HG03175 (cell line): ENCODE measurements around the gene PRKCB.

Experiments used
- ATAC-seq: cut with Tn5 transposase; IDR thresholded peaks from one replicate; pipeline ENCODE4 v1.9.1; 2021; ENCODE audit warnings: mild to moderate bottlenecking, moderate library complexity; ENCODE audit not compliant: unreplicated experiment

The PRKCB gene

GRCh38 chr16:23863511-23864422 lies 28.0 kb downstream of the PRKCB start:
- peak; percentile 89 for ATAC-seq

- no peak for ATAC-seq
These were observed 30.1 kb downstream of the PRKCB start for GRCh38 chr16:23865853-23866252.

GRCh38 chr16:23866621-23867020 lies 30.8 kb downstream of the PRKCB start:
- ATAC-seq = no peak

GRCh38 chr16:23867566-23867965 lies 31.8 kb downstream of the PRKCB start:
- ATAC-seq = no peak

- no peak for ATAC-seq
These were observed 32.4 kb downstream of the PRKCB start for GRCh38 chr16:23868136-23868535.

GRCh38 chr16:23869052-23869451 lies 33.3 kb downstream of the PRKCB start:
- ATAC-seq = no peak

- ATAC-seq = no peak
These were observed 36.1 kb downstream of the PRKCB start for GRCh38 chr16:23871924-23872323.

- ATAC-seq = no peak
These were observed 39.0 kb downstream of the PRKCB start for GRCh38 chr16:23874613-23875294.

- no peak for ATAC-seq
These were observed 40.6 kb downstream of the PRKCB start for GRCh38 chr16:23876256-23876896.

GRCh38 chr16:23877107-23878070 lies 41.6 kb downstream of the PRKCB start:
- ATAC-seq = no peak

- ATAC-seq = no peak
These were observed 44.1 kb downstream of the PRKCB start for GRCh38 chr16:23879735-23880373.

GRCh38 chr16:23889189-23889588 lies 53.4 kb downstream of the PRKCB start:
- no peak for ATAC-seq

GRCh38 chr16:23893986-23894385 lies 58.2 kb downstream of the PRKCB start:
- no peak for ATAC-seq

GRCh38 chr16:23895052-23895451 lies 59.3 kb downstream of the PRKCB start:
- ATAC-seq = no peak

GRCh38 chr16:23896832-23897821 lies 61.3 kb downstream of the PRKCB start:
- no peak for ATAC-seq

GRCh38 chr16:23898682-23899430 lies 63.1 kb downstream of the PRKCB start:
- ATAC-seq = no peak

GRCh38 chr16:23899869-23900268 lies 64.1 kb downstream of the PRKCB start:
- ATAC-seq = no peak
